HepG2 (cell line): ENCODE data around the gene TDRD10. TPM values are rescaled to one million over a fixed set of nuclear protein-coding genes. Genes with fewer than 3 reads are reported as not detected.

Experiments
- ARNTL ChIP-seq: sonication (generic); formaldehyde crosslinking; IDR thresholded peaks from 2 replicates; pipeline ENCODE4 v1.4.0; 2020; ENCODE audit warnings: mild to moderate bottlenecking, missing genetic modification reagents
- BRF2 ChIP-seq: sonication (generic); formaldehyde crosslinking; IDR thresholded peaks from 2 replicates; pipeline ENCODE4 v1.8.1; 2022; ENCODE audit warnings: mild to moderate bottlenecking, missing genetic modification reagents
- CBX5 ChIP-seq: sonication (generic); formaldehyde crosslinking; IDR thresholded peaks from 2 replicates; pipeline ENCODE4 v1.4.0; 2020; ENCODE audit warnings: missing genetic modification reagents, borderline replicate concordance
- FOXM1 ChIP-seq: sonication (generic); formaldehyde crosslinking; IDR thresholded peaks from 2 replicates; pipeline ENCODE4 v1.5.0; 2020; ENCODE audit warnings: missing genetic modification reagents
- HOXD1 ChIP-seq: sonication (generic); formaldehyde crosslinking; IDR thresholded peaks from 2 replicates; pipeline ENCODE4 v1.5.0; 2020; ENCODE audit warnings: missing genetic modification reagents
- RARG ChIP-seq: sonication (generic); formaldehyde crosslinking; IDR thresholded peaks from 2 replicates; pipeline ENCODE4 v1.4.0; 2020; ENCODE audit warnings: low read depth, mild to moderate bottlenecking, missing genetic modification reagents
- TERF1 ChIP-seq: sonication (generic); formaldehyde crosslinking; IDR thresholded peaks from 2 replicates; pipeline ENCODE4 v1.8.0; 2022; ENCODE audit warnings: mild to moderate bottlenecking, missing genetic modification reagents, moderate library complexity
- ZFP82 ChIP-seq: sonication (generic); formaldehyde crosslinking; IDR thresholded peaks from 2 replicates; pipeline ENCODE4 v1.5.1; 2020; ENCODE audit warnings: mild to moderate bottlenecking, missing genetic modification reagents, borderline replicate concordance
- ZNF414 ChIP-seq: sonication (generic); formaldehyde crosslinking; IDR thresholded peaks from 2 replicates; pipeline ENCODE4 v1.5.0; 2020; ENCODE audit warnings: missing genetic modification reagents
- ZNF446 ChIP-seq: sonication (generic); formaldehyde crosslinking; IDR thresholded peaks from 2 replicates; pipeline ENCODE4 v1.5.0; 2020; ENCODE audit warnings: mild to moderate bottlenecking, missing genetic modification reagents
- ZNF460 ChIP-seq: sonication (generic); formaldehyde crosslinking; IDR thresholded peaks from 2 replicates; pipeline ENCODE4 v1.5.1; 2020; ENCODE audit warnings: missing genetic modification reagents, mild to moderate bottlenecking, borderline replicate concordance
- ZNF546 ChIP-seq: sonication (generic); formaldehyde crosslinking; conservative IDR thresholded peaks from 2 replicates; pipeline ENCODE4 v1.8.1; 2023; ENCODE audit warnings: mild to moderate bottlenecking, missing genetic modification reagents
- ZNF597 ChIP-seq: sonication (generic); formaldehyde crosslinking; IDR thresholded peaks from 2 replicates; pipeline ENCODE4 v1.5.0; 2020; ENCODE audit warnings: missing genetic modification reagents
- ZNF646 ChIP-seq: sonication (generic); formaldehyde crosslinking; IDR thresholded peaks from 2 replicates; pipeline ENCODE4 v1.9.0; 2021; ENCODE audit warnings: mild to moderate bottlenecking, missing genetic modification reagents
- ZNF674 ChIP-seq: sonication (generic); formaldehyde crosslinking; IDR thresholded peaks from 2 replicates; pipeline ENCODE4 v1.5.0; 2020; ENCODE audit warnings: low read depth, mild to moderate bottlenecking, missing genetic modification reagents
- ZNF747 ChIP-seq: sonication (generic); formaldehyde crosslinking; IDR thresholded peaks from 2 replicates; pipeline ENCODE4 v1.8.1; 2023; ENCODE audit warnings: missing genetic modification reagents, mild to moderate bottlenecking, borderline replicate concordance
- ZNF749 ChIP-seq: sonication (generic); formaldehyde crosslinking; IDR thresholded peaks from 2 replicates; pipeline ENCODE4 v1.8.0; 2022; ENCODE audit warnings: mild to moderate bottlenecking, missing genetic modification reagents, moderate library complexity, borderline replicate concordance
- polyA plus RNA-seq, 8 experiments: library from polyadenylated mRNA; depleted of rRNA in 3 of 8; stranded (reverse) in 7 of 8; unstranded in 1 of 8; fragments of >200 nt; fragmentation: Illumina TruSeq in 4 of 8; extraction: Trizol in 4 of 8; gene quantifications; 2 replicates each; pipeline versions ENCODE4 v1.2.1 to v1.2.3, GENCODE V29; 2011 to 2016; ENCODE audit warnings: low read depth in 4 of 8, missing spikeins in 1 of 8, mixed read lengths in 1 of 8; ENCODE audit not compliant: insufficient read depth in 1 of 8
- total RNA-seq, 5 experiments: library from RNA; depleted of rRNA; stranded (reverse); fragments of >200 nt; fragmentation: Illumina TruSeq; extraction: Trizol; gene quantifications; 2 replicates each; pipeline ENCODE4 v1.2.3, GENCODE V29; 2016; ENCODE audit warnings: low read depth in 1 of 5

The TDRD10 gene
- total and polyA plus RNA-seq, 2 of the 13 experiments (the other 11 are each of a cell fraction or from before 2014, with no cell fraction given): not detected

GRCh38 chr1:154567386-154568156 lies 65.6 kb downstream of the TDRD10 start, which contains the start of gene CHRNB2 (continued):
- TF ChIP-seq ZNF546 (CRISPR knock-in tag) (peak; percentile 98), ARNTL (CRISPR knock-in tag) (peak; percentile 83), ZNF460 (CRISPR knock-in tag) (no peak), ZFP82 (CRISPR knock-in tag) (peak; percentile 97), FOXM1 (CRISPR knock-in tag) (0 out of 2 replicates have a peak, but pooled peaks have one; percentile 42), ZNF674 (CRISPR knock-in tag) (peak; percentile 86; the same call in 1 of the 2 replicates), ZNF646 (0 out of 2 replicates have a peak, but pooled peaks have one; percentile 32), HOXD1 (CRISPR knock-in tag) (peak; percentile 86; the same call in 1 of the 2 replicates), ZNF597 (CRISPR knock-in tag) (no peak), TERF1 (CRISPR knock-in tag) (peak; percentile 86), RARG (CRISPR knock-in tag) (no peak), CBX5 (CRISPR knock-in tag) (no peak), ZNF749 (CRISPR knock-in tag) (peak; percentile 99), ZNF747 (CRISPR knock-in tag) (peak; percentile 76), ZNF446 (CRISPR knock-in tag) (peak; percentile 99), ZNF414 (CRISPR knock-in tag) (0 out of 2 replicates have a peak, but pooled peaks have one; percentile 42), BRF2 (CRISPR knock-in tag) (peak; percentile 82; the same call in 1 of the 2 replicates)
